GM12875 (cell line): ENCODE results near the gene PNMA6E.

Source experiments
- H3K4me3 ChIP-seq: one replicate; pipeline ENCODE4 v1.5.1; 2011; ENCODE audit warnings: low read depth, low read length, control low read depth
- CTCF ChIP-seq: IDR thresholded peaks from 2 replicates; pipeline ENCODE4 v1.5.1; 2011; ENCODE audit warnings: low read depth, mild to moderate bottlenecking, control low read depth, inconsistent platforms, low read length, moderate library complexity, borderline replicate concordance; ENCODE audit not compliant: insufficient read depth

Gene PNMA6E

GRCh38 chrX:153420851-153421599, 19.9 kb upstream of the PNMA6E start:
- TF ChIP-seq CTCF: no peak
- no peak overlapping the region for H3K4me3 ChIP-seq

DNA sequence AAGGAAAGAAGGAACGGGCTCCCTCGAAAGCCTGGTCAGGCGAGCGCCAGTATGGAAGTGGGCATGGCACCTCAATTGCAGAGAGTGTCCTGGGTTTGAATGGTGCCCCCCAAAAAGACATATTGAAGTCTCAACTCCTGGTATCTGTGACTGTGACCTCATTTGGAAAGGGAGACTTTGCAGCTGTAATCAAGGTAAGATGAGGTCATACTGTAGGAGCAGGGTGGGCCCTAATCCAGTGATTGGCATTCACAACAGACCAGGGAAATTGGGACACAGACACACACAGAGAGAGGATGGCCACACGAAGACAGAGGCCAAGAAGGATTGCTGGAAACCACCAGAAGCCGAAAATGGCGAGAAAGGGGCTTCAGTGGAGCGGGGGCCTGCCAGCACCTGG, 16.5 kb upstream of the PNMA6E start:
- no peak overlapping the region for H3K4me3 ChIP-seq
- no peak for TF ChIP-seq CTCF

DNA sequence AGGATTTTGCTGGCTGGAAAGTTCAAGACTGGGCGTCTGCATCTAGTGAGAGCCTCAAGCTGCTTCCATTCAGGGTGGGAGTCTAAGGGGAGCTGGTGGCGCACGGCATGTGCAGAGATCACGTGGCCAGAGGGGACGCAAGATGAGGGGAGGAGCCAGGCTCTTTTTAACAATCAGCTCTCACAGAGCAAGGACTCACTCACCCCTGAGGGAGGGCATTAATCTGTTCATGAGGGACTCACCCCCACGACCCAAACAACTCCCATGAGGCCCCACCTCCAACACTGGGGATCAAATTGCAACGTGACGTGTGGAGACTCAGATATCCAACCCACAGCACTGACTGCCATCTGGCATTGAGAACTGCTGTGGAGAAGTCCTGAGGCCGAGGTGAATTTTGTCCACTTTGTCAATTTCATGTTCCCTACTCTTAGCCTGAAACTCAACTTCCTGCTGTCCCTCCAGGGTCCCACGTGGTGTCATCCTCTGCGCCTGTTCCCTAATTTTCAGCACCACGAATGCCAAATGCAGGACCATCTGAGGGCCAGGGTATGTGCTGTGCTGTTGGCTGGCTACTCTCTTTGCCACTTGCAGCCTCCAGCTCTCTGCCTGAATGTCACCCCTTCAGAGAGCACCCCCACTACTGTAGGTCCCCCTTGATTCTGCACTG, 15.8 kb upstream of the PNMA6E start:
- no peak for TF ChIP-seq CTCF
- H3K4me3 ChIP-seq: no peak overlapping the region

GRCh38 chrX:153414856-153415510, 13.8 kb upstream of the PNMA6E start:
- TF ChIP-seq CTCF: no peak
- no peak overlapping the region for H3K4me3 ChIP-seq

GRCh38 chrX:153413731-153414130, 12.6 kb upstream of the PNMA6E start:
- H3K4me3 ChIP-seq: no peak overlapping the region

More at GRCh38 chrX:153413731-153414130, 12.6 kb upstream of the PNMA6E start:
- TF ChIP-seq CTCF: no peak
